NCI-H82 treated with DMSO at 0.1 percent for 48 hours (cell line): ENCODE data around the gene FNDC3A.
A peak's percentile ranks its signal among the peaks of the same experiment; 100 is the strongest.

Source experiments
- DNase-seq: peaks from one replicate; lab custom pipeline; 2025; ENCODE audit not compliant: unreplicated experiment; lab: John Stamatoyannopoulos, UW

Gene FNDC3A, protein sequence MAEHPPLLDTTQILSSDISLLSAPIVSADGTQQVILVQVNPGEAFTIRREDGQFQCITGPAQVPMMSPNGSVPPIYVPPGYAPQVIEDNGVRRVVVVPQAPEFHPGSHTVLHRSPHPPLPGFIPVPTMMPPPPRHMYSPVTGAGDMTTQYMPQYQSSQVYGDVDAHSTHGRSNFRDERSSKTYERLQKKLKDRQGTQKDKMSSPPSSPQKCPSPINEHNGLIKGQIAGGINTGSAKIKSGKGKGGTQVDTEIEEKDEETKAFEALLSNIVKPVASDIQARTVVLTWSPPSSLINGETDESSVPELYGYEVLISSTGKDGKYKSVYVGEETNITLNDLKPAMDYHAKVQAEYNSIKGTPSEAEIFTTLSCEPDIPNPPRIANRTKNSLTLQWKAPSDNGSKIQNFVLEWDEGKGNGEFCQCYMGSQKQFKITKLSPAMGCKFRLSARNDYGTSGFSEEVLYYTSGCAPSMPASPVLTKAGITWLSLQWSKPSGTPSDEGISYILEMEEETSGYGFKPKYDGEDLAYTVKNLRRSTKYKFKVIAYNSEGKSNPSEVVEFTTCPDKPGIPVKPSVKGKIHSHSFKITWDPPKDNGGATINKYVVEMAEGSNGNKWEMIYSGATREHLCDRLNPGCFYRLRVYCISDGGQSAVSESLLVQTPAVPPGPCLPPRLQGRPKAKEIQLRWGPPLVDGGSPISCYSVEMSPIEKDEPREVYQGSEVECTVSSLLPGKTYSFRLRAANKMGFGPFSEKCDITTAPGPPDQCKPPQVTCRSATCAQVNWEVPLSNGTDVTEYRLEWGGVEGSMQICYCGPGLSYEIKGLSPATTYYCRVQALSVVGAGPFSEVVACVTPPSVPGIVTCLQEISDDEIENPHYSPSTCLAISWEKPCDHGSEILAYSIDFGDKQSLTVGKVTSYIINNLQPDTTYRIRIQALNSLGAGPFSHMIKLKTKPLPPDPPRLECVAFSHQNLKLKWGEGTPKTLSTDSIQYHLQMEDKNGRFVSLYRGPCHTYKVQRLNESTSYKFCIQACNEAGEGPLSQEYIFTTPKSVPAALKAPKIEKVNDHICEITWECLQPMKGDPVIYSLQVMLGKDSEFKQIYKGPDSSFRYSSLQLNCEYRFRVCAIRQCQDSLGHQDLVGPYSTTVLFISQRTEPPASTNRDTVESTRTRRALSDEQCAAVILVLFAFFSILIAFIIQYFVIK

DNA sequence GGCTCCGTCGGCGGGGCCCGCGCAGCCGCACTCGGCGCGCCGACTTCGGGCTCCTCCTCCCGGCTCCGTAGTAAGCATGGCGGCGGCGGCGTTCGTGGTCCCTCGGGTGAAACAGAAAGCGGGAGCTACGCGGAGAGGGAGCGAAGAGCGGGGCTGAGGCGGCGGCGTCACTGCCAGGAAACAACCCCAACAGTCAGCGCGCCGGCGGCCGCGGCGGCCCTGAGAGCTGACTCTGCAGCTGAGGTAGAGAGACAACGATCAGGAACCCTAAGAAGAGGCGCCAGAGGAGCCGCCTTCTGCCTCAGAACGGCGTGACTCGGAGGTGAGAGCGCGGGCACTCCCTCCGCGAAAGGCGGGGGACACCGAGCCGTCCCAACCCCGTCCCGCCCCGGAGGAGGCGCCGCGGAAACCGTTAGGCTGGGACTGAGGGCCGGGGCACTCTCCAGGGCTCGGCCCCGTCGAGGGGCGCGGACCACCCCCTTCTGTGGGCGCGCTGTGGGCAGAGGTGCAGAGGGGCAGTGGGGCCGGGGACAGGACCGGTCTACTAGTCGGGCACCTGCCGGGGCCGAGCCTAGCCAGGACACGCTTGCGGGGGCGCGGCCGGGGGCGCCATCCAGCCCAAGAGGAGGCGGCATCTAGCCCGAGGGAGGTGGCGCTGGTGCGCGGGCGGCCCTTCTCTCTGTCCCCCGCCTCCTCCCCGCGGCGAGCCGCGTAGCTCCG lies at the start of gene FNDC3A:
FNDC3A (plus strand) TSS at position 57 of the 720 bp plus-strand sequence. CDS start 30,279 bp downstream, outside the sequence.
- peak; percentile 81 for DNase-seq

GRCh38 chr13:48928757-48929430 lies 46.8 kb upstream of the FNDC3A start:
- no peak for DNase-seq

- no peak for DNase-seq
Observed at GRCh38 chr13:48930918-48931317, 44.8 kb upstream of the FNDC3A start.

- no peak for DNase-seq
Observed at GRCh38 chr13:48938308-48938943, 37.3 kb upstream of the FNDC3A start.

DNA sequence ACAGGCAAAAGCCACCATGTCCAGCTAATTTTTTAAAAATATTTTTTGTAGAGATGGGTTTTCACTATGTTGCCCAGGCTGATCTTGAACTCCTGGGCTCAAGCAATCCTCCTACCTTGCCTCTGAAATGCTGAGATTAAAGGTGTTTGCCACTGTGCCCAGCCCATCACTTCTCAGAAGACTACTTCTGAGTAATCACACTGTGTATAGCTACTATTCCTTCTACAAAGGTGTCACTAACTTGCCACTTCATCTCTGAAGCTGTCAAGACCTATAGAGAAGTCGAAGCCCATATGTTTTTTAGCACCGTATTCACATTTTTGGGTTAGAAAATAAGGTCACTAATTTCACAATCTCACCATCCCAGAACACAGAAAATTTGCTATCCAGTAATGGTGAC lies 36.0 kb upstream of the FNDC3A start:
- DNase-seq, result no peak

- no peak for DNase-seq
Observed at GRCh38 chr13:48942131-48942530, 33.6 kb upstream of the FNDC3A start.

DNA sequence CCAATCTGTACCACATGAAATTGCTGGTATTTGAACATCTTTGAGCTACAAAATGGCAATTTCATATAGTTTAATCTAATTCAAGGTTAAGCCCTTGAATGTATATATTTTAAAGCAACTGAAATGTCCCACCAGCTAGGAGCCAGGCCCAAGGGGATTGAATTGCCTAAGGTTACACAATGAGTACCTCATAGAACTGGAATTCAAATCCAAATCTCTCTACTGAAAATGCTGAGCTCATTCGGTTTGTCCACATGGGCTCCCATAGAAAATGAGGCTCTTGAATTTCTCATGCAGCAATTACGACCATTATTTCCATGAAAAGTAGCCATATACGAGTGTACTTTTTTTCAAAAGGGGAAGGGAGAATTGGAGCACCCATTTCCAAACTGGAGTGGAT lies 31.5 kb upstream of the FNDC3A start:
- no peak for DNase-seq

- peak; percentile 76 for DNase-seq
Observed at GRCh38 chr13:48945626-48946025, 30.1 kb upstream of the FNDC3A start.

- peak; percentile 84 for DNase-seq
Observed at GRCh38 chr13:48946163-48946562, 29.5 kb upstream of the FNDC3A start.

- DNase-seq, result no peak
Observed at GRCh38 chr13:48949566-48950500, 25.9 kb upstream of the FNDC3A start.

DNA sequence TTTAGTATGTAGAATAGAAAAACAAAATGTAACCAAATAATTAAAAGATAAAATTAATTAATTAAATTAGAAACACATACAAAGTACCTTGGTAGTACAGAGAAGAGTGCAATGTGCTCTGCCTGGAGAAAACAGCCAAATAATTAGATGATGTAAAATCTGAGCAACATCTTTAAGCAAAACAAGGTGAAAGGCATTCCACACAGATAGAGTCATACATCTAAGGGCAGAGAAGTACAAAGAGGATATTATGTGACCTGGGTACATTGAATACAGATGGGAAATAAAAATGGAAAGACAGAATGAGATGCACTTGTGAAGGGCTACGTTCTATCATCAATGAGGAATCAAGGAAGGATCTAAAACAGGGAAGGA lies 25.2 kb upstream of the FNDC3A start:
- no peak for DNase-seq

DNA sequence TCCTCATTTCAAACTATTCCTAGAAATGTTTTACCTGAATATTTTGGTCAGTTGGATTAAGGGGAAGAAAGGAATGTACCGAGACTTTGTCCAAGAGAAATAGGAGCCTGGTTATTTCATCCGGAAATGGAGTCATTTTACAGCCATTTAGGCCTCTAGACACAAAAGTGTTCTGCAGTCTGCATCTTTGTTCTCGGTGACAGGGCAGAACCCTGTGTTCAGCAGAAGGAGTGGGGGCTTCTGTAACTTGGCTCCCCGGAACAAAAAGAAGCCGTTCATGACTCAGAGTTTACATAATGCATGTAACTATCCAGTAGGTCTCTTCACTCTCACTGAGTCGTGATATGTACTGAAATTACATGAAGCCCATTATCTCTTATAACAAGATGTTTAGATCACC lies 21.6 kb upstream of the FNDC3A start:
- no peak for DNase-seq

DNA sequence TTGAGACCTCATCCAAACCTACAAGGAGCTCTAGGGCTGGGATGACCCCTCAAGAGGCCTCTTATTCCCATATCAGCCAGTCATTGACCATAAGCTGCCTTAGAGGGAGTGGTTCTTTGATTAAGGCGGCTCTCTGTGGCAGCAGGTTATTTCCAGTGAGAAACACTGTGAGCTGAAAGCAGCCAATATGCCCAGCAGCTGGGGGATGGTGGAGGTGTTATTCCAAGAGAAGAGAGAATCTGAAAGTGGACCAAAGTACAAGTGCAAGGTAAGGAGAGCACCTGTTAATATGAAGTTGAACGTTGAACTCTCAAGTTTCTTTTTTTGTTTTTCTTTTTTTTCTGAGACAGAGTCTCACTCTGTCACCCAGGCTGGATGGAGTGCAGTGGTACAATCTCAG lies 20.2 kb upstream of the FNDC3A start:
- no peak for DNase-seq

DNA sequence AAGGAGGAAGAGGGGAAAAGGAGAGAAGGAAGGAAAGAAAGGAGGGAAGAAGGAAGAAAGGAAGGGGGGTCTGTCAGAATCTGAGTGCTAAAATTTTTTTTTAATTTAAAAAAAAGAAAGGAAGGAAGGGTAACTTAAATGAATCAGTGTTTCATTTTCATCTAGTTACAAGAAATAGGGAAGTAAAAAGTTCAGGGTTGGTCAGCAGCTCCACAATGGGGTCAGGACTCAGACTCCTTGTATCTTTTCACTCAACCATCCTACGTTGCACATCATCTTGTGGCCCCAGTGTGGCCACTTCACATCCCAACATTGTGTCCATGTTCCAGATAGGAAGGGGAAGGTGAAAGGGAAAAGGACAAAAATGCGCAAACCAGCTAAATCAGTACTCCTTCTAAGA lies 14.3 kb upstream of the FNDC3A start:
- DNase-seq, result no peak

DNA sequence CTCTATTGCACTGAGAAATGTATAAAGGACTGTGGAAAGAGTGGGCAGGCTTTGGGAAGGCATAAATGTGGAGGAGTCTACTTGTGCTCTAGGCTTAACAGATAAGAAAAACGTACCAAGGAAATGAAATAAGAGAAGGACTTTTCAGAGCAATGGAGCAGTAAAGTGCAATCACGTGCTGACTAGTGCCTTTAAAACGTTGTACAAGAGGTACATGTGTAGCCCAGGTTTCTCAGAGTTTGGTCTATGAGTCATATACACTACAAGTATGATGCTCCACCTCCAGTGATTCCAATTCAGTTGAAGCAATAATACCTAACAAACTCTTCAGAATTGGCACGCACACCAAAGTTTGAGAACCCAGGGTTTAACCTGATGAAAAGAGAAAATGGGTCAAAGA lies 13.4 kb upstream of the FNDC3A start:
- DNase-seq, result no peak

DNA sequence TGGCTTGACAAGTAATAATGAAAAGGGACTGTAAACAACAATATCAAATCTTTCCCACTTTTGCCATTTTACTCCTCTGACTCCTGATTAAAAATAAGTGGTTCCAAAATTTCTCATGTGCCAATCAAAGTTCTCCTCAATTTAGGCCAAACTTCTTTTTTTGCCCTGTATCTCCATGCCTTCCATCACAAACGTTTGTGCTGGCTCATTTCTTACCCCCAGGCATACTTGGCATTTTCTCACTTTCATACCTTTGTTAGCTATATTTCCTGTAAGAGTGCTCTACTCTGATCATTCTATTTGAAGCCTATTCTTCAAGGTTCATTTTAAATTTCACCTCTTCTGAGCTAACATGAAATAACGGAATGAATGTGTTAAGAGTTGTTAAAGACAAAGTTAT lies 10.0 kb upstream of the FNDC3A start:
- no peak for DNase-seq

DNA sequence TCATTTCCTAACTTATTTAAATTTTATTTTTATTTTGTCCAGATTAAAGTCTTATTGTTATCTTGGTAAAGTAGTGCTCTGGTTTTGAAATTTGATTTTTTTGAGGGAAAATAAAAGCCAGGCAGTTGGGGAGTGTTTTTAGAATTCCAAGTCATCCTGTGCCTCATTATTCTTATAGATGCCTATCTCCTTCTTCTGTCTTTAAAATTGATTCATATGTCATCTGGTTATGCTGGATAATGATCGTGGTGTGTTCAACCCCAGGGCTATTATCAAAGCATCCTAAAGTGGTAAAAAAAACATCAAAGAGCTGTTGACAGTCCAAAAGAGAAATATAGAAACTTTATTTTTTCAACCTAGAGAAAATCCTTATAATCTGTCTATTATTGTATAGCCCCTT lies 6.0 kb upstream of the FNDC3A start:
- DNase-seq, result no peak

- no peak for DNase-seq
Observed at GRCh38 chr13:48973845-48974431, 1.8 kb upstream of the FNDC3A start.
